MG63 (cell line): ENCODE data around the gene RAB21. TPM values are rescaled to one million over a fixed set of nuclear protein-coding genes. Genes with fewer than 3 reads are reported as not detected.
A peak's percentile ranks its signal among the peaks of the same experiment; 100 is the strongest.
"Not testable (repeated sequence)": the region's sequence is repeated elsewhere in the genome, so short reads cannot be mapped to it uniquely, and the experiment has no call there.

ENCODE experiments used
- DNase-seq: peaks from one replicate; pipeline ENCODE4 v3.0.0-alpha.2; 2020
- H3K27me3 ChIP-seq: fragments of 250-450 bp; sonication (Bioruptor Pico); 2 replicates; pipeline ENCODE4 v1.5.1; 2020; ENCODE audit warnings: mild to moderate bottlenecking, moderate library complexity
- H3K36me3 ChIP-seq: fragments of 250-450 bp; sonication (Bioruptor Pico); 2 replicates; pipeline ENCODE4 v1.5.1; 2020; ENCODE audit warnings: mild to moderate bottlenecking, moderate library complexity
- H3K4me3 ChIP-seq: fragments of 250-450 bp; sonication (Bioruptor Pico); 2 replicates; pipeline ENCODE4 v1.5.1; 2020; ENCODE audit warnings: mild to moderate bottlenecking, moderate library complexity
- H3K9me3 ChIP-seq: fragments of 250-450 bp; sonication (Bioruptor Pico); 2 replicates; pipeline ENCODE4 v1.5.1; 2020; ENCODE audit warnings: mild to moderate bottlenecking, moderate library complexity
- total RNA-seq: library from RNA; depleted of rRNA; stranded (reverse); fragments of >200 nt; shearing (Covaris generic); gene quantifications from 2 replicates; pipeline ENCODE4 v1.2.3, GENCODE V29; 2014; ENCODE audit warnings: low replicate concordance

Gene RAB21
- total RNA-seq, 1 experiment from 2014 or later = 36.7 TPM

- H3K9me3 ChIP-seq = no peaks in the 10 kb centered on the region
- no peak overlapping the region for H3K4me3 ChIP-seq
- peaks cover 9% of the 10 kb centered on the region; the same call in 1 of the 2 replicates for H3K27me3 ChIP-seq
- no peak for DNase-seq
- H3K36me3 ChIP-seq = no peaks in the 10 kb centered on the region
Measured at GRCh38 chr12:71744522-71745300, 10.0 kb upstream of the RAB21 start.

- Histone ChIP-seq H3K27me3 (peaks cover 13% of the 10 kb centered on the region), H3K36me3 (no peaks in the 10 kb centered on the region), H3K4me3 (no peak overlapping the region), H3K9me3 (no peaks in the 10 kb centered on the region)
- DNase-seq = no peak
Measured at GRCh38 chr12:71746974-71747611, 7.6 kb upstream of the RAB21 start.

GRCh38 chr12:71748081-71748850 lies 6.4 kb upstream of the RAB21 start:
- no peaks in the 10 kb centered on the region for H3K9me3 ChIP-seq
- peaks cover 13% of the 10 kb centered on the region for H3K27me3 ChIP-seq
- H3K36me3 ChIP-seq = no peaks in the 10 kb centered on the region
- no peak for DNase-seq
- H3K4me3 ChIP-seq = no peak overlapping the region

GRCh38 chr12:71749666-71750065 lies 5.0 kb upstream of the RAB21 start:
- Histone ChIP-seq H3K4me3 (no peak overlapping the region), H3K9me3 (no peaks in the 10 kb centered on the region), H3K36me3 (no peaks in the 10 kb centered on the region), H3K27me3 (peaks cover 13% of the 10 kb centered on the region)
- DNase-seq = no peak

- H3K36me3 ChIP-seq = peaks cover 15% of the 10 kb centered on the region
- H3K9me3 ChIP-seq = no peaks in the 10 kb centered on the region
- no peak overlapping the region for H3K4me3 ChIP-seq
- peaks cover 13% of the 10 kb centered on the region for H3K27me3 ChIP-seq
- DNase-seq = no peak
Measured at GRCh38 chr12:71752891-71753290, 1.8 kb upstream of the RAB21 start.

GRCh38 chr12:71755146-71755892 lies 656 bp downstream of the RAB21 start:
- Histone ChIP-seq H3K9me3 (peaks cover 11% of the 10 kb centered on the region), H3K4me3 (peak overlapping the region; percentile 87), H3K27me3 (no peaks in the 10 kb centered on the region), H3K36me3 (peaks cover 35% of the 10 kb centered on the region)
- no peak for DNase-seq

GRCh38 chr12:71756054-71756690 lies 1.5 kb downstream of the RAB21 start:
- Histone ChIP-seq H3K36me3 (peaks cover 39% of the 10 kb centered on the region), H3K4me3 (peak overlapping the region; percentile 87), H3K27me3 (no peaks in the 10 kb centered on the region), H3K9me3 (peaks cover 13% of the 10 kb centered on the region)
- DNase-seq = no peak

GRCh38 chr12:71759941-71760340 lies 5.3 kb downstream of the RAB21 start:
- H3K9me3 ChIP-seq = peaks cover 15% of the 10 kb centered on the region
- H3K36me3 ChIP-seq = peaks cover 47% of the 10 kb centered on the region
- DNase-seq = no peak
- no peak overlapping the region for H3K4me3 ChIP-seq
- H3K27me3 ChIP-seq = no peaks in the 10 kb centered on the region

GRCh38 chr12:71760471-71760870 lies 5.8 kb downstream of the RAB21 start:
- no peak for DNase-seq
- Histone ChIP-seq H3K9me3 (peaks cover 15% of the 10 kb centered on the region), H3K27me3 (no peaks in the 10 kb centered on the region), H3K4me3 (no peak overlapping the region), H3K36me3 (peaks cover 47% of the 10 kb centered on the region)

- DNase-seq, H3K27me3 ChIP-seq, H3K4me3 ChIP-seq: not testable (repeated sequence)
- Histone ChIP-seq H3K9me3 (peaks cover 15% of the 10 kb centered on the region), H3K36me3 (peaks cover 47% of the 10 kb centered on the region)
Measured at GRCh38 chr12:71761354-71761753, 6.7 kb downstream of the RAB21 start.

GRCh38 chr12:71763677-71764379 lies 9.2 kb downstream of the RAB21 start:
- Histone ChIP-seq H3K9me3 (peaks cover 12% of the 10 kb centered on the region), H3K36me3 (peaks cover 23% of the 10 kb centered on the region), H3K27me3 (no peaks in the 10 kb centered on the region), H3K4me3 (no peak overlapping the region)
- DNase-seq = no peak

GRCh38 chr12:71764587-71765321 lies 10.1 kb downstream of the RAB21 start:
- Histone ChIP-seq H3K36me3 (peaks cover 14% of the 10 kb centered on the region), H3K9me3 (peaks cover 8% of the 10 kb centered on the region), H3K4me3 (no peak overlapping the region), H3K27me3 (no peaks in the 10 kb centered on the region)
- no peak for DNase-seq

- H3K4me3 ChIP-seq = no peak overlapping the region
- DNase-seq = no peak
- no peaks in the 10 kb centered on the region for H3K27me3 ChIP-seq
- H3K9me3 ChIP-seq = peaks cover 2% of the 10 kb centered on the region; the same call in 1 of the 2 replicates
- H3K36me3 ChIP-seq = peaks cover 15% of the 10 kb centered on the region
Measured at GRCh38 chr12:71766202-71766601, 11.5 kb downstream of the RAB21 start.

- H3K4me3 ChIP-seq = no peak overlapping the region
- peaks cover 2% of the 10 kb centered on the region; the same call in 1 of the 2 replicates for H3K9me3 ChIP-seq
Measured at GRCh38 chr12:71767183-71767582, 12.5 kb downstream of the RAB21 start.

GRCh38 chr12:71768900-71769299 lies 14.2 kb downstream of the RAB21 start:
- Histone ChIP-seq H3K36me3 (peaks cover 22% of the 10 kb centered on the region), H3K27me3 (no peaks in the 10 kb centered on the region), H3K4me3 (no peak overlapping the region), H3K9me3 (no peaks in the 10 kb centered on the region; the same call in 1 of the 2 replicates)
- DNase-seq = no peak

More at GRCh38 chr12:71767183-71767582, 12.5 kb downstream of the RAB21 start:
- peaks cover 22% of the 10 kb centered on the region for H3K36me3 ChIP-seq
- no peaks in the 10 kb centered on the region for H3K27me3 ChIP-seq
- no peak for DNase-seq
